Activated CD8-positive, alpha-beta T cell treated with anti-CD3 and anti-CD28 coated beads, Interleukin-2, amount 10 ng/mL, durations not matched to agents 7 days and 5 days (primary cell): Measurements from ENCODE around the gene NSUN7. TPM values are rescaled to one million over a fixed set of nuclear protein-coding genes. Genes with fewer than 3 reads are reported as not detected.

Experiments
- ATAC-seq: fragments of 150-1000 bp; cut with Tn5 transposase; one replicate; pipeline ENCODE4 v1.10.0; 2021; ENCODE audit warnings: moderate library complexity
- CTCF ChIA-PET: fragments of 350-600 bp; sonication (Branson Sonifier 250); formaldehyde crosslinking; loops from one replicate; lab custom pipeline; 2021; ENCODE audit warnings: antibody characterized with exemption; lab: Charles Lee
- POLR2A ChIA-PET: fragments of 350-600 bp; sonication (Branson Sonifier 250); formaldehyde crosslinking; loops from one replicate; lab custom pipeline; 2021; ENCODE audit warnings: antibody characterized with exemption; lab: Charles Lee
- DNase-seq: peaks from one replicate; pipeline ENCODE4 v3.0.0-alpha.2; 2020
- H3K27ac Mint-ChIP-seq: one replicate; pipeline ENCODE4 v1.8.0; 2021; ENCODE audit warnings: mild to moderate bottlenecking, mixed read lengths
- H3K27me3 Mint-ChIP-seq: one replicate; pipeline ENCODE4 v1.8.0; 2021; ENCODE audit warnings: low read depth, mixed read lengths
- H3K36me3 Mint-ChIP-seq: one replicate; pipeline ENCODE4 v1.8.0; 2021; ENCODE audit warnings: low read depth, mixed read lengths
- H3K4me1 Mint-ChIP-seq: one replicate; pipeline ENCODE4 v1.8.0; 2021; ENCODE audit warnings: low read depth, mixed read lengths
- H3K4me3 Mint-ChIP-seq: one replicate; pipeline ENCODE4 v1.8.0; 2021; ENCODE audit warnings: mild to moderate bottlenecking, mixed read lengths
- H3K9me3 Mint-ChIP-seq: one replicate; pipeline ENCODE4 v1.8.0; 2022; ENCODE audit warnings: mixed read lengths; ENCODE audit not compliant: insufficient read depth
- total RNA-seq, 2 experiments: library from RNA; stranded (reverse); gene quantifications; one replicate each; pipeline ENCODE4 v1.2.3, GENCODE V29; 2021

Gene NSUN7
- total RNA-seq, 2 experiments from 2014 or later, result 0.10 TPM; not detected in 1

DNA sequence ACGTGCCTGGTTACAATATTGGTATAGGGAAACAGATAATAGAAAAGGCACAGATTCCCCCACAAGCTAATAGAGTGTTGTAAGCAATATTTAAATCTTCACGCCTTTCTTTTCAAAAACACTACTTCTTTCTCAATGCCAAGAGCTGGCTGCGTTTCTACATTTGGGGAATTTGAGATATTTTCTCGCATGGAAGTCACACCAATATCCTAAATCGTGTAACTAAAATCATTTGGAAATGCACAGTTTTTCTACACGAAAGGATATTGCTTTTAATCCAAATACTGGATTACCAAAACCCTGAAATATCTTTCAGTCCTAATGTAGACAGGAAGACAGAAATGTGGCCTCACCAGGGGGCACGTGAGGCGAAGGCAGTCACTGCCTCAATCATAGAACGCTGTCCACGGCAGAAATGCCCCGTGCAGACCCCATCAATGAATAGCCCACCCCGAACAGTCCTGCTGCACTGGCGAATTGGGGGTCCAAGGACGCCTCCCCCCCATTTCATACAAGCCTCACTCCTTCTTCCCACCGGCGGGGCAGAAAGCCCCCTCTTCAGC is 106.6 kb downstream of the NSUN7 start:
- Mint-ChIP-seq H3K4me3 (peak overlapping the region; percentile 71), H3K27me3 (peaks cover 51% of the 10 kb centered on the region), H3K27ac (no peak overlapping the region), H3K9me3 (no peaks in the 10 kb centered on the region), H3K36me3 (no peaks in the 10 kb centered on the region), H3K4me1 (peaks cover 14% of the 10 kb centered on the region)
- no peak for DNase-seq
- ChIA-PET CTCF (interaction anchor here (0.6 to 3.9 kb wide), 4 partner anchors 12 to 305 kb away, joined by 3 to 16 read pairs (median 4); no protein-coding TSS in a partner anchor), POLR2A (no interaction called here)
- ATAC-seq, result no peak

DNA sequence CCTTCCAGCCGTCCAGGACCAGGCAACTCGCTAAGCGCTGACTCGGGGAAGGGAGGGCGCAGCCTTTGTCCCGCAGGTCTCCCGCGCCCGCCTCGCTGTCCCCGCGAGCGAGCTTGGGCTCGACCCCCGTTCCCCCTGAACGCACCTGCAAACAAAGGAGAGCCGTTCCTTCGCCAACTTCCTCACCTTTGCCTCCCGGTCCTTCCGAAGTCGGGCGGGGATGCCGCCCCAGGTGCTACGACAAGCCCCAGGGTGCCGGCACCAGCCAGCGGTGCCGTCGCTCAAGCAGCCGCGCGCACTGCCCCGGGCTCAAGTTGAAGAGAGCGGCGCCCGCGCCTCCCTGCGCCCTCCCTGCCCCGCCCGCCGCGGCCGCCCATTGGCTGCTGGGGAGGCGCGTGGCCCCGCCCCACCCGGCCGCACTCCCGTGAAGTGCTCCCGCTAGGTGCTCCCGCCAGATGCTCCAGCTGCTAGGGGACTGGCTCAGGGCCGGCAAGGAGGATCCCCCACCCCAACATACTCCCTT is 107.1 kb downstream of the NSUN7 start:
- H3K9me3 Mint-ChIP-seq, result no peaks in the 10 kb centered on the region
- ATAC-seq (peak; percentile 99), DNase-seq (peak; percentile 68)
- H3K4me1 Mint-ChIP-seq, result peaks cover 14% of the 10 kb centered on the region
- H3K36me3 Mint-ChIP-seq, result no peaks in the 10 kb centered on the region
- POLR2A ChIA-PET, result no interaction called here
- H3K4me3 Mint-ChIP-seq, result peak overlapping the region; percentile 71
- CTCF ChIA-PET, result interaction anchor here (1.2 to 3.9 kb wide), 2 partner anchors 15 to 68 kb away, joined by 4 to 16 read pairs; no protein-coding TSS in a partner anchor
- peaks cover 51% of the 10 kb centered on the region for H3K27me3 Mint-ChIP-seq
- H3K27ac Mint-ChIP-seq, result no peak overlapping the region

DNA sequence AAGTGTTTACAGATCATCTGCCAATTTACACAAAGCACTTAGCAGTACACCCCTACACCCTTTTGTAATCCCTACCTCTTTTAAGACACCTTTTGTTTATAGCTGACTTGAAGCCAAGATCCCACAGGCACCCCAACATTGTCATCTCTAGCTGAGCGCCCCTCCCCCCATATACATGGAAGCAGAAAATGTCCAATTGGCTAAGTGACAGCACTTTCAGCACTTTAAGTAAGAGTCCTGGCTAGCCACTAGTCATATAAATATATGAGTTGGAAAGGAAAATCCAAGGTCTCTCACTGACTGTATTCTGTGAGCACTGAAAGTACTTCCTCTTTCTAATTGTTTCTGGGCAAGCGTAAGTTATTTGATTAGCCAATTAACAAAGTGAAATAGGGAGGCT is 108.2 kb downstream of the NSUN7 start:
- Mint-ChIP-seq H3K9me3 (no peaks in the 10 kb centered on the region), H3K36me3 (no peaks in the 10 kb centered on the region), H3K27me3 (peaks cover 49% of the 10 kb centered on the region), H3K4me3 (no peak overlapping the region), H3K27ac (no peak overlapping the region), H3K4me1 (peaks cover 14% of the 10 kb centered on the region)
- DNase-seq (no peak), ATAC-seq (no peak)
- ChIA-PET POLR2A (no interaction called here), CTCF (interaction anchor here (3.9 kb wide), 1 partner anchor 16 kb away, joined by 16 read pairs; no protein-coding TSS in a partner anchor)

DNA sequence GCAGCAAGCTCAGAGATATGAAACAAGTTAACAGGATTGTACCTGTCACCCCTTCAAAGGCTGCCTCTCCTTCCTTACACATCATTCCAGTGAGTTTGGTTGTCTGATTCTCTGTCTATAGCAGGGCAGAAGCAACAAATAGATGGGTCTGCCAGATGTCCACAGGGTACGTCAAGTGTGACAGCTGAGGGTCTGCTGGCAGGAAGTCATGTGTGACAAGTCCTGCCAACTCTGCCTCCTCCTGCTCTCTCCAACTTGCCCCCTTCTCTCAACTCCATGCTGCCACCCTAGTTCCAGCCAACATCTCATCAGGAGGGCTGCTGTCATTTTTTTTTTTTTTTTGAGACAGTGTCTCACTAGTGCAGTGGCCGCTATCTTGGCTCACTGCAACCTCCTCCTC is 109.2 kb downstream of the NSUN7 start:
- Mint-ChIP-seq H3K27me3 (peaks cover 49% of the 10 kb centered on the region), H3K4me1 (peaks cover 14% of the 10 kb centered on the region), H3K4me3 (no peak overlapping the region), H3K27ac (no peak overlapping the region), H3K36me3 (no peaks in the 10 kb centered on the region), H3K9me3 (no peaks in the 10 kb centered on the region)
- DNase-seq, result no peak
- no peak for ATAC-seq
- POLR2A ChIA-PET, result interaction anchor here (0.6 kb wide), 1 partner anchor 83 kb away, joined by 3 read pairs; no protein-coding TSS in a partner anchor
- CTCF ChIA-PET, result interaction anchor here (3.9 kb wide), 1 partner anchor 17 kb away, joined by 16 read pairs; no protein-coding TSS in a partner anchor

Other genes with a start within 250 kb of the NSUN7 start
- under 1 TPM; 0.60 to 0.66 TPM for gene RBM47, start 120.1 kb upstream of the NSUN7 start, total RNA-seq